ENCODE data around the gene NFS1.

The NFS1 gene

DNA sequence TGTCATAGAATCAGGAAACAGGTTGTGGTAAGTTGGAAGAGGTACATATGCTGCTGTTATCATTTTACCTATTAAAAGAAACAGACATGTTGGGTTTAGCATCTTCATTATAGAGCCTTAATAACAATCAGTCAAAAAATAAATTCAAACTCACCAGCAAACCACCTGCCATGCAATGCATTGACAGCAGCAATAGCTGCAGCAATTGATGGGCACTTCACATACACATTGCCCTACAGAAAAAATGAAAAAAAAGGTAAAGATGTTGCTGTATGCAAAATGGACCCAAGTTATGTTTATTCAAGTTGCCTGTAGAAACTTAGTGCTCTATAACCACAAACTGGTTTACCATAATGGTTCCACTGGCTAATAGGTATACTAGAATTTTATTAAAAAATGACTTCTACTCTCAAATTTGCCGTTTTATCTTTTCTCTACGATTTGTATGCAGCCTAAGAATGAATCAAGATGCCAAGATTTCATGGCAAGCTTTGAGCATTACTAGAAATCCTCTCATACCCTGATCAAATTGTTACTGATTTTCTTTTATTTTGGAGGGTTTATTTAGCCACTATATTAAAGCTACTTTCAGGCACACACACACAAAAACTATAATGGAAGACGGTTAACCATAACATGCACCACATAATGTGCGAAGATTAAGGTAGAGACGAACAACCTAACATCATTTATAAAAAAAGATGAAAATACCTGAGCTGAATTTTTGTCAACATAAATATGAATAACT, 5.5 kb upstream of the NFS1 start:
- Histone ChIP-seq H3K36me3 (ENCODE audit: control insufficient read depth, insufficient read depth, low read length) (peaks cover 81% of the 10 kb centered on the region), H3K9me3 (ENCODE audit: control insufficient read depth, insufficient read depth, low read depth, low read length) (no peaks in the 10 kb centered on the region), H3K4me1 (ENCODE audit: control insufficient read depth, insufficient read depth, low read length) (no peaks in the 10 kb centered on the region), H3K27me3 (ENCODE audit: control insufficient read depth, insufficient read depth, low read length) (no peaks in the 10 kb centered on the region), H3K9ac (ENCODE audit: low read length) (no peak overlapping the region), H3K4me3 (ENCODE audit: low read depth, low read length) (no peak overlapping the region), H3K27ac (ENCODE audit: low read depth, low read length) (no peak overlapping the region)

DNA sequence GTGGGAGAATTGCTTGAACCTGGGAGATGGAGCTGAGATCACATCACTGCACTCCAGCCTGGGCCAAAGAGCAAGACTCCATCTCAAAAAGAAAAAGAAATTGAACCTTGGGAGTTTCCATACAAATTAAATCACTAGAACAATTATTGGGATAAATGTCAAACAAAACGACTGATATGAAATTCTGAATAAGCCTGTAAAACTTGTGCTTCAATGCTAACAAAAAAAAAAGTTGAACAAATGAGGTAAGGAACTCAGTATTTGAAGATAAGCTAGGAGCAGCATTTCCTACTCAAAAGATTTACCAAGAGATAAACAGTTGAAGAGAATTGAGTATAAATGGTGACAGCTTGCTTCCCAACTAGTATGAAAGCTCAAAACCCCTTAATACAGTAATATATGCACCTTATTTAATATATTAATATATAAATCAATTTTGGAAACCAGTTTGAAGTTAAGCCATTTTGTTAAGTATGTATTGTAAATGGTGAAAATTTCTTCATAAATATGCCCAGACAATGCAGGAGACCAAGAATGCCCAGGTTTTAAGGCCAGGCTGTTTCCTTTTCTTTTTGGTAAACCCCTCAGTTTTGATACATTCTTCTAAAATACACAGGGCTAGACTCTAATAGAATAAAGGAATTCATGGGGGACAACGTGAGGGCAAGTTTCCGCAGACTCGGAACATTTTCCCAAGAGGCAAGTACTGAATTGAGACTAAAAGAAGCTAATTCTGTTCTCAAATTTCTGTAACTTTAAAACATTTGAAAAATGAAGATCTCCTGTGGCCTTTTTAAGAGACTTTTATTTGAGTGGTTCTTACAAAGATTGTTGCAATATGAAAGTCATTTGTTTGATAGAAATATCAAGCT, 3.9 kb upstream of the NFS1 start:
- H3K4me3 ChIP-seq (ENCODE audit: low read depth, low read length): no peak overlapping the region
- no peak overlapping the region for H3K27ac ChIP-seq (ENCODE audit: low read depth, low read length)
- H3K9me3 ChIP-seq (ENCODE audit: control insufficient read depth, insufficient read depth, low read depth, low read length): no peaks in the 10 kb centered on the region
- H3K9ac ChIP-seq (ENCODE audit: low read length): no peak overlapping the region
- H3K4me1 ChIP-seq (ENCODE audit: control insufficient read depth, insufficient read depth, low read length): peaks cover 1% of the 10 kb centered on the region; the same call in 1 of the 2 replicates
- no peaks in the 10 kb centered on the region for H3K27me3 ChIP-seq (ENCODE audit: control insufficient read depth, insufficient read depth, low read length)
- peaks cover 68% of the 10 kb centered on the region for H3K36me3 ChIP-seq (ENCODE audit: control insufficient read depth, insufficient read depth, low read length)

DNA sequence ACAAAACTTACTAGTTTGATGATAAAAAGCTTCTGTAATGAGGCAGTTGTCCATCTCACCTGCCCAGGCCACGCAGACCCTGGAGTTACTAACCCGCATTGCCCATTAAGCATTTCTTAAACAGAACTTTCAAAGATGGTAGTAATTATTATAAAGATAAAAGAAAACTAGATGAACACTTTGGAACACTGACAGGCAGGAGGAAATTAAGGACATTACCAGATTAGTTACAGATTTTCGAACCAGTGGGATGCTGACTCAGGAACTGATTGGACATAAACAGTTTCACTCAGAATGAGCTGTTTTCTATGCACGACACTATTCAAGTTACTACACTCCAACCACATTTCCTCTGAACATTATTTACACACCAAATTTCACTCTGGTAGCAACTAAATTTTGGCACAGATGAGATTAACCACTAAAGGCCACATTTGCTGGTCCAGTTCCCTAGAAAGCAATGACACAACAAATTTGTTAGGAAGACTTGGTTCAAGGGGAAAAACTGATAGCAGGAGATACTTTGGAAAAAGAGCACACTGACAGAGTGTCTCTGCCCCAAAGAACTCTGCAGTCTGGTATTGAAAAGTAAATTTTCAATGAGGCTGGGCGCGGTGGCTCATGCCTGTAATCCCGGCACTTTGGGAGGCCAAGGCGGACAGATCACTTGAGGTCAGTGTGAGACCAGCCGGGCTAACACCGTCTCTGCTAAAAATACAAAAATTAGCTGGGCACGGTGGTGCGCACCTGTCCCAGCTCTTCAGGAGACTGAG, 3.1 kb upstream of the NFS1 start:
- Histone ChIP-seq H3K9me3 (ENCODE audit: control insufficient read depth, insufficient read depth, low read depth, low read length) (no peaks in the 10 kb centered on the region), H3K9ac (ENCODE audit: low read length) (no peak overlapping the region), H3K4me3 (ENCODE audit: low read depth, low read length) (no peak overlapping the region), H3K36me3 (ENCODE audit: control insufficient read depth, insufficient read depth, low read length) (peaks cover 59% of the 10 kb centered on the region), H3K4me1 (ENCODE audit: control insufficient read depth, insufficient read depth, low read length) (peaks cover 8% of the 10 kb centered on the region; the same call in 1 of the 2 replicates), H3K27me3 (ENCODE audit: control insufficient read depth, insufficient read depth, low read length) (no peaks in the 10 kb centered on the region), H3K27ac (ENCODE audit: low read depth, low read length) (no peak overlapping the region)

DNA sequence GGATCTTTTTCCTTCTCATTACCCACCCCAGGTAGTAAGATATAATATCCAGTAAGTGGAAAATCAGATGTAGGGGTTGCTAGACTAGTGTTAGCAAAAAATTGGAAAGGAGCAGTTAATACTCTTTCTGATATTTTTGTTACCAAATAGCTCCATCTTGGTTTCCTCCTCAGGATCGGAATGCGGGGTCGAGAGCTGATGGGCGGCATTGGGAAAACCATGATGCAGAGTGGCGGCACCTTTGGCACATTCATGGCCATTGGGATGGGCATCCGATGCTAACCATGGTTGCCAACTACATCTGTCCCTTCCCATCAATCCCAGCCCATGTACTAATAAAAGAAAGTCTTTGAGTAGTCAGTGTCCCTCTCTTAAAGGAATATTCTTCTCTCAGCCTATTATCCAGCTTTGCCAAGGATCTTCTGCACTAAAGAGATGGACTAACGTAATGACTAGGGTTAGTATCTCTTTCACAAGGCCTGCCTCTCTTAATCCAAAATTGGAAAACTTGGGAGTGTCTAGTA, 1.5 kb upstream of the NFS1 start:
- H3K4me1 ChIP-seq (ENCODE audit: control insufficient read depth, insufficient read depth, low read length): peaks cover 8% of the 10 kb centered on the region; the same call in 1 of the 2 replicates
- H3K9ac ChIP-seq (ENCODE audit: low read length): peak overlapping the region; percentile 100
- H3K4me3 ChIP-seq (ENCODE audit: low read depth, low read length): peak overlapping the region; percentile 96; the same call in 1 of the 2 replicates
- H3K36me3 ChIP-seq (ENCODE audit: control insufficient read depth, insufficient read depth, low read length): peaks cover 48% of the 10 kb centered on the region
- no peak overlapping the region for H3K27ac ChIP-seq (ENCODE audit: low read depth, low read length)
- H3K9me3 ChIP-seq (ENCODE audit: control insufficient read depth, insufficient read depth, low read depth, low read length): no peaks in the 10 kb centered on the region
- no peaks in the 10 kb centered on the region for H3K27me3 ChIP-seq (ENCODE audit: control insufficient read depth, insufficient read depth, low read length)

GRCh38 chr20:35699957-35700624, 939 bp upstream of the NFS1 start:
- H3K27me3 ChIP-seq (ENCODE audit: control insufficient read depth, insufficient read depth, low read length): no peaks in the 10 kb centered on the region
- H3K9me3 ChIP-seq (ENCODE audit: control insufficient read depth, insufficient read depth, low read depth, low read length): no peaks in the 10 kb centered on the region
- peaks cover 44% of the 10 kb centered on the region for H3K36me3 ChIP-seq (ENCODE audit: control insufficient read depth, insufficient read depth, low read length)
- peak overlapping the region; percentile 96 for H3K4me3 ChIP-seq (ENCODE audit: low read depth, low read length)
- peak overlapping the region; percentile 95; the same call in 1 of the 2 replicates for H3K27ac ChIP-seq (ENCODE audit: low read depth, low read length)
- H3K9ac ChIP-seq (ENCODE audit: low read length): peak overlapping the region; percentile 100
- peaks cover 8% of the 10 kb centered on the region; the same call in 1 of the 2 replicates for H3K4me1 ChIP-seq (ENCODE audit: control insufficient read depth, insufficient read depth, low read length)

DNA sequence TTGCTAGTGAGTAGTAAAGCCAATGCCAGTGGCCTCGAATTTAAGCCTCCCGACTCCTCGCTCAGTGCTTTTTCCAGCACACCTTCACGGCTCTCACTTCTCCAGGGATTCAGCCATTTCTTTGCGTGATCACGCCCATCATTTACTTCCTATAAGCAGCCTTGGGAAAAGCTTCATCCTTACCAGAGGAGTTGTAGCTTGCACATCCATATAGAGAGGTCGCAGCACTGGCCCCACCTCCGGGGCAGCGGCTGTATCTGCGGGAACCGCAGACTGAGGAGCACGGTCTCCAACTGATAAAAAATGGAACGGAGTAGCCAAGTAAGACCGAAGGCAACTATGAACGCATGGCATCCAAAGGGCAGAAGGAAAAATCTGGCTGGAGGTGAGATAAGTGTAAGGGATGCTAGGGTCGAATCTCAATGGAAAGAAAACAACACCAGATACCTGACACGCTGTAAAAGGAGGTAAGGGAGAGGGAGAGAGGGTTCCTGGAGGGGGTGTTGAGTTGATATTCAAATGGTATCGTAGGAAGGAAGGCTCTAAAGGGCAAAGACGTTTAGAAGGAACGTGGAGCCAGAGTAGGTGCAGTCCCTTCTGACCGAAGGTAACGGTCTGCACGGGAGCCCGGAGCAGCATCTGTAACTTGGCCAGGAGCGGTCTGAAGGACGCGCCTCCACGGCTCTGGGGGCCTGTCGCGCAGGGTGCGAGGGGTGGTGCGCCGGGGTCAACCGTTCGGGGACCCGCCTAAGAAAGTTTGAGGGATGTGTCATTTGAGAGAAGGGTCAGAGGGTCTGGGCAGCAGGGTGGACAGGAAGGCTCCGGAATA, 640 bp downstream of the NFS1 start:
- Histone ChIP-seq H3K9me3 (ENCODE audit: control insufficient read depth, insufficient read depth, low read depth, low read length) (no peaks in the 10 kb centered on the region), H3K36me3 (ENCODE audit: control insufficient read depth, insufficient read depth, low read length) (peaks cover 35% of the 10 kb centered on the region), H3K27ac (ENCODE audit: low read depth, low read length) (0 out of 2 replicates have a peak overlapping the region, but pooled peaks have one; percentile 95), H3K4me1 (ENCODE audit: control insufficient read depth, insufficient read depth, low read length) (peaks cover 8% of the 10 kb centered on the region; the same call in 1 of the 2 replicates), H3K4me3 (ENCODE audit: low read depth, low read length) (peak overlapping the region; percentile 96), H3K27me3 (ENCODE audit: control insufficient read depth, insufficient read depth, low read length) (no peaks in the 10 kb centered on the region), H3K9ac (ENCODE audit: low read length) (peak overlapping the region; percentile 100)

DNA sequence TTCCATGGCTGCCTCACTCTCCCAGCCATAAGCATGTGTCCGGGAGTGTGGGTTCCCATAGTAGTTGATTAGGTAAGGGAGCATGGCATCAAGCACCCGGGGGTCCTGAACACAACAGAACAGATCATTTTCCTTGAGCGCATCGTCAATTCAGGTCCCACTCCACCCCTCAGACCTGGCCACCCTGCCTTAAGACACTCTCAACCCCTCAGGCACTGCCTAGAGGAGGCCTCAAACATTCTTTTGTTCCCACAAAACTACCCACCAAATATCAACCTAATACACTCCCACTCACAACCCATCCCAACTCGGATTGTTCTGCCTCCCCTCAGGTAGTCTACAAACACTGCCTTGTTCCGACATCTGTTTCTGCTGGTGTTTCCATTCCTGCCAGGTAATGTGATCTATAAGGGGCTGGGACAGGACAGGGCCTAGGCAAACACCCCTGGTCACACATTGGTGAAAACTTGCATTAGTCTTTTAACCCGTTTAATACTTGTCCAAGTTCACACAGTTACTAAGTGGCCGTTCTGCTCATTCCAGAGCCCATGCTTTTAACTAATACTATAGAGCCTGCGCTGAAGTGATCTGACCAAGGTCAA, 1.4 kb downstream of the NFS1 start:
- H3K4me3 ChIP-seq (ENCODE audit: low read depth, low read length): peak overlapping the region; percentile 96
- H3K27ac ChIP-seq (ENCODE audit: low read depth, low read length): no peak overlapping the region
- H3K27me3 ChIP-seq (ENCODE audit: control insufficient read depth, insufficient read depth, low read length): no peaks in the 10 kb centered on the region
- H3K9me3 ChIP-seq (ENCODE audit: control insufficient read depth, insufficient read depth, low read depth, low read length): no peaks in the 10 kb centered on the region
- H3K4me1 ChIP-seq (ENCODE audit: control insufficient read depth, insufficient read depth, low read length): peaks cover 8% of the 10 kb centered on the region; the same call in 1 of the 2 replicates
- peak overlapping the region; percentile 100 for H3K9ac ChIP-seq (ENCODE audit: low read length)
- H3K36me3 ChIP-seq (ENCODE audit: control insufficient read depth, insufficient read depth, low read length): peaks cover 28% of the 10 kb centered on the region

DNA sequence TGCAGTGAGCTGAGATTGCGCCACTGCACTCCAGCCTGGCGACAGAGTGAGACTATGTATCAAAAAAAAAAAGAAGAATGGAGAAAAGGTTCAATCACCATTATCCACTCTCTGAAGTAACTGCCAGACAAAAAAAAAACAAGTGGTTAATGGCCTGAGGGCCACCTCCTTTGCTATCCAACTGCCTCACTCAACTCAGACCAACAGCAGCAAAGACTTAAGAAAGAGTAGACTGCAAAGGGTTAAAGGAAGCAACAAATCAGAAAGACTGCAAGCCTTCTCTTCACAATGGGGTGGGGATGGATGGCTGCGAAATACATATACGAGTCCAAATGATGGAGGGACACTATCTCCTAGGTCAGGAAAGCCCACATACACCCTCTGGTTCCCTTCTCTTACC, 3.2 kb downstream of the NFS1 start:
- Histone ChIP-seq H3K4me3 (ENCODE audit: low read depth, low read length) (no peak overlapping the region), H3K36me3 (ENCODE audit: control insufficient read depth, insufficient read depth, low read length) (peaks cover 18% of the 10 kb centered on the region; the same call in 1 of the 2 replicates), H3K9ac (ENCODE audit: low read length) (no peak overlapping the region), H3K9me3 (ENCODE audit: control insufficient read depth, insufficient read depth, low read depth, low read length) (no peaks in the 10 kb centered on the region), H3K4me1 (ENCODE audit: control insufficient read depth, insufficient read depth, low read length) (peaks cover 8% of the 10 kb centered on the region; the same call in 1 of the 2 replicates), H3K27me3 (ENCODE audit: control insufficient read depth, insufficient read depth, low read length) (no peaks in the 10 kb centered on the region), H3K27ac (ENCODE audit: low read depth, low read length) (no peak overlapping the region)

- Histone ChIP-seq H3K4me1 (ENCODE audit: control insufficient read depth, insufficient read depth, low read length) (peaks cover 8% of the 10 kb centered on the region; the same call in 1 of the 2 replicates), H3K4me3 (ENCODE audit: low read depth, low read length) (no peak overlapping the region), H3K9me3 (ENCODE audit: control insufficient read depth, insufficient read depth, low read depth, low read length) (no peaks in the 10 kb centered on the region), H3K27me3 (ENCODE audit: control insufficient read depth, insufficient read depth, low read length) (no peaks in the 10 kb centered on the region), H3K9ac (ENCODE audit: low read length) (no peak overlapping the region), H3K27ac (ENCODE audit: low read depth, low read length) (no peak overlapping the region), H3K36me3 (ENCODE audit: control insufficient read depth, insufficient read depth, low read length) (peaks cover 20% of the 10 kb centered on the region)
Observed at GRCh38 chr20:35695245-35695749, 3.9 kb downstream of the NFS1 start.
